Stimulated activated CD4-positive, alpha-beta T cell treated with anti-CD3 and anti-CD28 coated beads, TNF-alpha, amount 100 ng/mL, for 1 hour (primary cell): ENCODE measurements around the gene FCAMR.
"Not testable (repeated sequence)": the region's sequence is repeated elsewhere in the genome, so short reads cannot be mapped to it uniquely, and the experiment has no call there.

ENCODE experiments used
- DNase-seq, 3 donors: peaks; one replicate each; pipeline ENCODE4 v3.0.0-alpha.2; 2020; ENCODE audit warnings: low read depth in 3 of 3, low spot score in 1 of 3

The FCAMR gene

GRCh38 chr1:206933333-206933945 lies 36.8 kb downstream of the FCAMR start:
- DNase-seq: peak in 2 of 3 donors; percentile 52 to 64

GRCh38 chr1:206932177-206932576 lies 38.1 kb downstream of the FCAMR start:
- no peak for DNase-seq

- DNase-seq: no peak
These were observed 38.6 kb downstream of the FCAMR start for GRCh38 chr1:206931709-206932108.

- no peak for DNase-seq
These were observed 40.0 kb downstream of the FCAMR start for GRCh38 chr1:206930210-206930798.

- no peak for DNase-seq
These were observed 40.7 kb downstream of the FCAMR start for GRCh38 chr1:206929524-206929923.

- DNase-seq: no peak
These were observed 44.0 kb downstream of the FCAMR start for GRCh38 chr1:206926286-206926685.

GRCh38 chr1:206925106-206925736 lies 45.0 kb downstream of the FCAMR start:
- DNase-seq: no peak

GRCh38 chr1:206924592-206925105 lies 45.6 kb downstream of the FCAMR start:
- DNase-seq: no peak

- DNase-seq: not testable (repeated sequence)
These were observed 46.2 kb downstream of the FCAMR start for GRCh38 chr1:206923961-206924557.

- peak in 1 of 3 donors; percentile 52 for DNase-seq
These were observed 47.0 kb downstream of the FCAMR start for GRCh38 chr1:206923009-206923960.

- no peak for DNase-seq
These were observed 47.7 kb downstream of the FCAMR start for GRCh38 chr1:206922524-206922923.

- DNase-seq: no peak
These were observed 48.4 kb downstream of the FCAMR start, which contains the start of gene FCMR for GRCh38 chr1:206921772-206922265. Gene FCMR (minus strand): TSS chr1:206921941. CDS start chr1:206921854, 87 bp downstream.

- DNase-seq: no peak
These were observed 52.2 kb downstream of the FCAMR start for GRCh38 chr1:206918076-206918475.

- no peak for DNase-seq
These were observed 54.1 kb downstream of the FCAMR start for GRCh38 chr1:206916000-206916709.

- no peak for DNase-seq
These were observed 55.1 kb downstream of the FCAMR start for GRCh38 chr1:206915030-206915735.

- no peak for DNase-seq
These were observed 56.3 kb downstream of the FCAMR start for GRCh38 chr1:206913766-206914537.

GRCh38 chr1:206912445-206913095 lies 57.7 kb downstream of the FCAMR start:
- no peak for DNase-seq

- no peak for DNase-seq
These were observed 59.1 kb downstream of the FCAMR start for GRCh38 chr1:206911064-206911663.
